Activated naive CD8-positive, alpha-beta T cell treated with anti-CD3 and anti-CD28 coated beads, Interleukin-2, amount 50 U/mL, for 24 hours (primary cell): Measurements from ENCODE around the gene IL10RA.

Source experiments
- ATAC-seq: fragments of 150-1000 bp; cut with Tn5 transposase; one replicate; pipeline ENCODE4 v1.10.0; 2021
- DNase-seq: peaks from one replicate; pipeline ENCODE4 v3.0.0; 2021
- H3K27ac Mint-ChIP-seq: one replicate; pipeline ENCODE4 v1.8.0; 2021; ENCODE audit warnings: mild to moderate bottlenecking, mixed read lengths
- H3K27me3 Mint-ChIP-seq: one replicate; pipeline ENCODE4 v1.8.0; 2021; ENCODE audit warnings: mixed read lengths
- H3K36me3 Mint-ChIP-seq: one replicate; pipeline ENCODE4 v1.8.0; 2021; ENCODE audit warnings: low read depth, mixed read lengths
- H3K4me1 Mint-ChIP-seq: one replicate; pipeline ENCODE4 v1.8.0; 2021; ENCODE audit warnings: mixed read lengths
- H3K4me3 Mint-ChIP-seq: one replicate; pipeline ENCODE4 v1.8.0; 2021; ENCODE audit warnings: mild to moderate bottlenecking, moderate library complexity, mixed read lengths
- H3K9me3 Mint-ChIP-seq: one replicate; pipeline ENCODE4 v1.8.0; 2021; ENCODE audit warnings: mixed read lengths

Gene IL10RA

GRCh38 chr11:118017111-118017510, 30.9 kb downstream of the IL10RA start:
- no peak for ATAC-seq
- peaks cover 27% of the 10 kb centered on the region for H3K36me3 Mint-ChIP-seq
- H3K4me1 Mint-ChIP-seq = peaks cover 49% of the 10 kb centered on the region
- H3K9me3 Mint-ChIP-seq = peaks cover 44% of the 10 kb centered on the region
- H3K4me3 Mint-ChIP-seq = no peak overlapping the region
- no peak for DNase-seq
- no peak overlapping the region for H3K27ac Mint-ChIP-seq
- H3K27me3 Mint-ChIP-seq = no peaks in the 10 kb centered on the region

GRCh38 chr11:118017631-118018315, 31.6 kb downstream of the IL10RA start:
- Mint-ChIP-seq H3K27me3 (no peaks in the 10 kb centered on the region), H3K4me1 (peaks cover 42% of the 10 kb centered on the region), H3K27ac (no peak overlapping the region), H3K36me3 (peaks cover 27% of the 10 kb centered on the region), H3K4me3 (no peak overlapping the region), H3K9me3 (peaks cover 44% of the 10 kb centered on the region)
- ATAC-seq (no peak), DNase-seq (no peak)

GRCh38 chr11:118018401-118018800, 32.2 kb downstream of the IL10RA start:
- H3K4me1 Mint-ChIP-seq = peaks cover 36% of the 10 kb centered on the region
- H3K27me3 Mint-ChIP-seq = no peaks in the 10 kb centered on the region
- H3K9me3 Mint-ChIP-seq = peaks cover 44% of the 10 kb centered on the region
- H3K4me3 Mint-ChIP-seq = no peak overlapping the region
- no peak for ATAC-seq
- no peak for DNase-seq
- peaks cover 27% of the 10 kb centered on the region for H3K36me3 Mint-ChIP-seq
- no peak overlapping the region for H3K27ac Mint-ChIP-seq

GRCh38 chr11:118021146-118021545, 35.0 kb downstream of the IL10RA start:
- H3K9me3 Mint-ChIP-seq = peaks cover 35% of the 10 kb centered on the region
- H3K36me3 Mint-ChIP-seq = peaks cover 25% of the 10 kb centered on the region
- H3K27me3 Mint-ChIP-seq = no peaks in the 10 kb centered on the region
- ATAC-seq (no peak), DNase-seq (no peak)
- no peak overlapping the region for H3K4me3 Mint-ChIP-seq
- no peak overlapping the region for H3K27ac Mint-ChIP-seq
- H3K4me1 Mint-ChIP-seq = peaks cover 20% of the 10 kb centered on the region

GRCh38 chr11:118027694-118028093, 41.5 kb downstream of the IL10RA start:
- H3K36me3 Mint-ChIP-seq = no peaks in the 10 kb centered on the region
- no peak for ATAC-seq
- DNase-seq = no peak
- peaks cover 37% of the 10 kb centered on the region for H3K4me1 Mint-ChIP-seq
- H3K27ac Mint-ChIP-seq = no peak overlapping the region
- H3K9me3 Mint-ChIP-seq = no peaks in the 10 kb centered on the region
- no peaks in the 10 kb centered on the region for H3K27me3 Mint-ChIP-seq
- H3K4me3 Mint-ChIP-seq = no peak overlapping the region

GRCh38 chr11:118028626-118029025, 42.4 kb downstream of the IL10RA start:
- Mint-ChIP-seq H3K36me3 (no peaks in the 10 kb centered on the region), H3K4me1 (peaks cover 45% of the 10 kb centered on the region), H3K4me3 (no peak overlapping the region), H3K9me3 (no peaks in the 10 kb centered on the region), H3K27me3 (no peaks in the 10 kb centered on the region), H3K27ac (peak overlapping the region; percentile 60)
- DNase-seq (no peak), ATAC-seq (no peak)

- H3K4me1 Mint-ChIP-seq = peaks cover 29% of the 10 kb centered on the region
- H3K9me3 Mint-ChIP-seq = no peaks in the 10 kb centered on the region
- no peak overlapping the region for H3K4me3 Mint-ChIP-seq
- H3K27ac Mint-ChIP-seq = no peak overlapping the region
- DNase-seq (no peak), ATAC-seq (no peak)
- H3K36me3 Mint-ChIP-seq = no peaks in the 10 kb centered on the region
- H3K27me3 Mint-ChIP-seq = no peaks in the 10 kb centered on the region
Measured at GRCh38 chr11:118033443-118033842, 47.2 kb downstream of the IL10RA start.

GRCh38 chr11:118042141-118042540, 55.9 kb downstream of the IL10RA start:
- Mint-ChIP-seq H3K4me1 (peaks cover 62% of the 10 kb centered on the region), H3K36me3 (no peaks in the 10 kb centered on the region), H3K4me3 (peak overlapping the region; percentile 0), H3K27me3 (no peaks in the 10 kb centered on the region), H3K9me3 (no peaks in the 10 kb centered on the region), H3K27ac (peak overlapping the region; percentile 32)
- DNase-seq (no peak), ATAC-seq (no peak)

GRCh38 chr11:118042796-118043195, 56.6 kb downstream of the IL10RA start:
- Mint-ChIP-seq H3K4me3 (peak overlapping the region; percentile 0), H3K36me3 (no peaks in the 10 kb centered on the region), H3K9me3 (no peaks in the 10 kb centered on the region), H3K27me3 (no peaks in the 10 kb centered on the region), H3K4me1 (peaks cover 68% of the 10 kb centered on the region), H3K27ac (peak overlapping the region; percentile 55)
- ATAC-seq = no peak
- DNase-seq = no peak

- Mint-ChIP-seq H3K27me3 (no peaks in the 10 kb centered on the region), H3K27ac (peak overlapping the region; percentile 94), H3K4me3 (no peak overlapping the region), H3K9me3 (no peaks in the 10 kb centered on the region), H3K36me3 (no peaks in the 10 kb centered on the region), H3K4me1 (peaks cover 81% of the 10 kb centered on the region)
- no peak for ATAC-seq
- DNase-seq = no peak
Measured at GRCh38 chr11:118045191-118045590, 59.0 kb downstream of the IL10RA start.

GRCh38 chr11:118046051-118046963, 60.1 kb downstream of the IL10RA start:
- H3K4me3 Mint-ChIP-seq = peak overlapping the region; percentile 60
- no peak for DNase-seq
- peak overlapping the region; percentile 94 for H3K27ac Mint-ChIP-seq
- H3K4me1 Mint-ChIP-seq = peaks cover 89% of the 10 kb centered on the region
- H3K27me3 Mint-ChIP-seq = no peaks in the 10 kb centered on the region
- peak; percentile 87 for ATAC-seq
- H3K36me3 Mint-ChIP-seq = no peaks in the 10 kb centered on the region
- H3K9me3 Mint-ChIP-seq = no peaks in the 10 kb centered on the region

GRCh38 chr11:118046964-118047700, 60.9 kb downstream of the IL10RA start:
- DNase-seq (peak; percentile 38), ATAC-seq (no peak)
- Mint-ChIP-seq H3K4me3 (peak overlapping the region; percentile 60), H3K36me3 (no peaks in the 10 kb centered on the region), H3K27ac (peak overlapping the region; percentile 94), H3K27me3 (no peaks in the 10 kb centered on the region), H3K9me3 (no peaks in the 10 kb centered on the region), H3K4me1 (peaks cover 89% of the 10 kb centered on the region)

- Mint-ChIP-seq H3K9me3 (no peaks in the 10 kb centered on the region), H3K27ac (peak overlapping the region; percentile 94), H3K4me1 (peaks cover 89% of the 10 kb centered on the region), H3K36me3 (no peaks in the 10 kb centered on the region), H3K27me3 (no peaks in the 10 kb centered on the region), H3K4me3 (no peak overlapping the region)
- DNase-seq (no peak), ATAC-seq (no peak)
Measured at GRCh38 chr11:118047749-118048148, 61.6 kb downstream of the IL10RA start.

- Mint-ChIP-seq H3K27me3 (no peaks in the 10 kb centered on the region), H3K4me3 (no peak overlapping the region), H3K4me1 (peaks cover 90% of the 10 kb centered on the region), H3K9me3 (no peaks in the 10 kb centered on the region), H3K36me3 (no peaks in the 10 kb centered on the region), H3K27ac (peak overlapping the region; percentile 64)
- ATAC-seq = no peak
- no peak for DNase-seq
Measured at GRCh38 chr11:118048472-118049370, 62.5 kb downstream of the IL10RA start.
